ENCODE results near the gene NPBWR2. TPM values are rescaled to one million over a fixed set of nuclear protein-coding genes. Genes with fewer than 3 reads are reported as not detected.

Gene NPBWR2
- total and polyA plus RNA-seq, 2 donors (not counting 1 experiment from before 2014, with no cell fraction given) = not detected

DNA sequence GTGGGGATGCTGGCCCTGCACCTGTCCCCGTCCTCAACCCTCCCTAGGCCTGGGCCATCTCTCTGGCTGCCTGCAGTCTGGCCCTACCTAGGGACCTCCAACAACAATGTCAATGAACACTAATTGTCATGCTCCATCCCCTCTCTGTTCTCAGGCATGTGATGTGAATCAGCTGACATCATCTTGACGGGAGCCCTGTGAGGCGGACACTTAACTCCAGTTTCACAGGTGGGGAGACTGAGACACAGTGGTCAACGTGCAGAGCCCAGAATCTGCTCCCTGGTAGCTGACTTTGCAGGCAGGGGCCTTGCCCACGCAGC lies 45.1 kb downstream of the NPBWR2 start:
- TF ChIP-seq EZH2 (IDR thresholded peaks at IDR 0.05; ENCODE audit: low read length, missing control alignments) = no peak
- TF ChIP-seq, protein P1, sequence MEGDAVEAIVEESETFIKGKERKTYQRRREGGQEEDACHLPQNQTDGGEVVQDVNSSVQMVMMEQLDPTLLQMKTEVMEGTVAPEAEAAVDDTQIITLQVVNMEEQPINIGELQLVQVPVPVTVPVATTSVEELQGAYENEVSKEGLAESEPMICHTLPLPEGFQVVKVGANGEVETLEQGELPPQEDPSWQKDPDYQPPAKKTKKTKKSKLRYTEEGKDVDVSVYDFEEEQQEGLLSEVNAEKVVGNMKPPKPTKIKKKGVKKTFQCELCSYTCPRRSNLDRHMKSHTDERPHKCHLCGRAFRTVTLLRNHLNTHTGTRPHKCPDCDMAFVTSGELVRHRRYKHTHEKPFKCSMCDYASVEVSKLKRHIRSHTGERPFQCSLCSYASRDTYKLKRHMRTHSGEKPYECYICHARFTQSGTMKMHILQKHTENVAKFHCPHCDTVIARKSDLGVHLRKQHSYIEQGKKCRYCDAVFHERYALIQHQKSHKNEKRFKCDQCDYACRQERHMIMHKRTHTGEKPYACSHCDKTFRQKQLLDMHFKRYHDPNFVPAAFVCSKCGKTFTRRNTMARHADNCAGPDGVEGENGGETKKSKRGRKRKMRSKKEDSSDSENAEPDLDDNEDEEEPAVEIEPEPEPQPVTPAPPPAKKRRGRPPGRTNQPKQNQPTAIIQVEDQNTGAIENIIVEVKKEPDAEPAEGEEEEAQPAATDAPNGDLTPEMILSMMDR (conservative IDR thresholded peaks at IDR 0.05 in 1 of 2, IDR thresholded peaks at IDR 0.05 in 1 of 2; ENCODE audit: low read depth in 1 of 2, low read length in 2 of 2) = no peak
- peaks cover 22% of the 10 kb centered on the region for H3K4me1 ChIP-seq (ENCODE audit: control insufficient read depth, extremely low read depth, insufficient read depth, low read length)
- peak overlapping the region; percentile 75 for H3K27ac ChIP-seq (ENCODE audit: insufficient read depth, low read length)

DNA sequence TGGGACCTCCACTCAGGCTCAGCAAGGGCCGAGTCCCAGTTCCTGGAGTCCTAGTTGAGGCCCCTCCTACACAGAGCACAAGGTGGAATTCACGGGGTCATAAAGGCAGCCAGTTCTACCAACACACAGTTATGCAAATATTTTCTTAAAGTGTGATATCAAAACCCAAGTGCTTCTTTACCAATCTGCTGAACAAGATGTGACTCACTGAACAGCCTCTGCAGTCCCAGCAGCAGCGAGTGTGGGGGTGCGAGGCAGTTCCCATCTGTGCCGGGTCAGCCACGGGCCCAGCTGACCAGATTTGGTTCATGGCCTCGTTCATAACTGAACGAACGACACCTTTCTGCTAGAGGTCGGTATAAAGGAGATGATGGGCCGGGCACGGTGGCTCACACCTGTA lies 48.8 kb downstream of the NPBWR2 start:
- Histone ChIP-seq H4K20me1 (ENCODE audit: control insufficient read depth, extremely low read depth, insufficient read depth, low read length) (no peaks in the 10 kb centered on the region), H3K36me3 (ENCODE audit: control insufficient read depth, insufficient read depth, low read length) (no peaks in the 10 kb centered on the region), H3K27me3 (ENCODE audit: control insufficient read depth, insufficient read depth, low read length) (no peaks in the 10 kb centered on the region), H3K79me2 (ENCODE audit: control insufficient read depth, insufficient read depth, low read length) (no peaks in the 10 kb centered on the region), H3K4me1 (ENCODE audit: control insufficient read depth, extremely low read depth, insufficient read depth, low read length) (peaks cover 5% of the 10 kb centered on the region), H3K4me2 (ENCODE audit: extremely low read depth, insufficient read depth, low read length) (no peak overlapping the region), H2AFZ (ENCODE audit: low read length) (no peak overlapping the region), H3K9me3 (ENCODE audit: control insufficient read depth, insufficient read depth, low read depth, low read length) (no peaks in the 10 kb centered on the region), H3K27ac (ENCODE audit: insufficient read depth, low read length) (no peak overlapping the region), H3K9ac (ENCODE audit: insufficient read depth, low read length) (no peak overlapping the region), H3K4me3 (replicated peaks in 1 of 4; ENCODE audit: control extremely low read depth in 1 of 4, insufficient read depth in 1 of 4, low read depth in 3 of 4, low read length in 4 of 4) (no peak overlapping the region)
- DNase-seq (ENCODE audit: low read depth in 2 of 2) = peak in 1 of 2 donors; percentile 76
- TF ChIP-seq, protein P1 (conservative IDR thresholded peaks at IDR 0.05 in 1 of 2, IDR thresholded peaks at IDR 0.05 in 1 of 2; ENCODE audit: low read depth in 1 of 2, low read length in 2 of 2) = no peak
- no peak for TF ChIP-seq EZH2 (IDR thresholded peaks at IDR 0.05; ENCODE audit: low read length, missing control alignments)

More for the DNA sequence above, 45.1 kb downstream of the NPBWR2 start:
- H3K4me2 ChIP-seq (ENCODE audit: extremely low read depth, insufficient read depth, low read length) = peak overlapping the region; percentile 98
- H2AFZ ChIP-seq (ENCODE audit: low read length) = peak overlapping the region; percentile 44
- no peaks in the 10 kb centered on the region for H3K9me3 ChIP-seq (ENCODE audit: control insufficient read depth, insufficient read depth, low read depth, low read length)
- no peaks in the 10 kb centered on the region for H4K20me1 ChIP-seq (ENCODE audit: control insufficient read depth, extremely low read depth, insufficient read depth, low read length)
- H3K79me2 ChIP-seq (ENCODE audit: control insufficient read depth, insufficient read depth, low read length) = no peaks in the 10 kb centered on the region
- H3K9ac ChIP-seq (ENCODE audit: insufficient read depth, low read length) = peak overlapping the region; percentile 85
- no peaks in the 10 kb centered on the region for H3K36me3 ChIP-seq (ENCODE audit: control insufficient read depth, insufficient read depth, low read length)
- DNase-seq (ENCODE audit: low read depth in 2 of 2) = no peak
- peak overlapping the region; percentile 39 to 84 (median 64) for H3K4me3 ChIP-seq (replicated peaks in 1 of 4; ENCODE audit: control extremely low read depth in 1 of 4, insufficient read depth in 1 of 4, low read depth in 3 of 4, low read length in 4 of 4)
- no peaks in the 10 kb centered on the region for H3K27me3 ChIP-seq (ENCODE audit: control insufficient read depth, insufficient read depth, low read length)

DNA sequence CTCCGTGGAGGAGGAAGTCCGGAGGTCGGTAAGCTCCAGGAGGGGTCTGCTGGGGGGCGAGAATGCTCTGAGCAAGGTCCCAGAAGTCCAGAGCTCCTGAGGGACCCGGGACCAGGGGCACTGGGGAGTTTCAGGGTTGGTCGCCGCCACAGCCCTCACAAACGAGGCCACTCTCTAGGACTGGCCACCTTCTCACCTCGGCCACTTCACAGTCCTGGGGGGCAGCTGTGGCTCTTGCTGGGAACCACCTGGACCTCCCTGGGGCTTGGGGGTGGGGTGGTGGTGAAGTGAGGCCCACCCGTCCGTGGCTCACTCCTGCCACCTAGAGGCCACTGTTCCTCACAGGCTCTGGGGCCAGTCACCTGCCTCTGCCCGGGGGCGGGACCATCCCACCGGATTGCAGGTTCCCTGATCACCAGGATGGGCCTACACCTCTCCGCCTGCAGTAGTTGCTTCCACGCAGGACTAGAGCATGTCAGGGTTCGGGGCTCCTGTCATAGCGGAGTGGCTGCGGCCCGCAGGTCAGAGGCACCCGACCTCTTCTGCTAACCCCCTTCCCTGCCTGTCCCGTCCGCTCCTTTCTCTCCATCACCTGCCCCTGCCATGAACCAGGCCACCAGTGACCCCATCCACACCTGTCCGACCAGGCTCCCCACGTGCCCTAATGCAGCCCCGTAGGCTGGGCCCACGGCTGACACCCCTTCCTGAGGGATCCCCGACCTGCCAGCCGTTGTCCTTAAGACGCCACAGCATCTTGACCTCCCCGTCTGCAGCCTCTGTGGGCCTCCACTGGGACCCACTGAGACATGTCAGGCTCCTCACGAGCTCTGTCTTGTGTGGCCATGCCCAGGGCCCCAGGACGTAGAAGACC lies 49.5 kb downstream of the NPBWR2 start:
- H3K4me3 ChIP-seq (replicated peaks in 1 of 4; ENCODE audit: control extremely low read depth in 1 of 4, insufficient read depth in 1 of 4, low read depth in 3 of 4, low read length in 4 of 4) = no peak overlapping the region
- peak in 1 of 2 donors; percentile 43 for DNase-seq (ENCODE audit: low read depth in 2 of 2)
- H3K79me2 ChIP-seq (ENCODE audit: control insufficient read depth, insufficient read depth, low read length) = no peaks in the 10 kb centered on the region
- H3K9me3 ChIP-seq (ENCODE audit: control insufficient read depth, insufficient read depth, low read depth, low read length) = no peaks in the 10 kb centered on the region
- no peak overlapping the region for H2AFZ ChIP-seq (ENCODE audit: low read length)
- no peak overlapping the region for H3K27ac ChIP-seq (ENCODE audit: insufficient read depth, low read length)
- H3K4me1 ChIP-seq (ENCODE audit: control insufficient read depth, extremely low read depth, insufficient read depth, low read length) = peaks cover 5% of the 10 kb centered on the region
- H3K9ac ChIP-seq (ENCODE audit: insufficient read depth, low read length) = no peak overlapping the region
- no peaks in the 10 kb centered on the region for H3K27me3 ChIP-seq (ENCODE audit: control insufficient read depth, insufficient read depth, low read length)
- no peaks in the 10 kb centered on the region for H4K20me1 ChIP-seq (ENCODE audit: control insufficient read depth, extremely low read depth, insufficient read depth, low read length)
- TF ChIP-seq, protein P1 (conservative IDR thresholded peaks at IDR 0.05 in 1 of 2, IDR thresholded peaks at IDR 0.05 in 1 of 2; ENCODE audit: low read depth in 1 of 2, low read length in 2 of 2) = peak; percentile 59 to 86
- TF ChIP-seq EZH2 (IDR thresholded peaks at IDR 0.05; ENCODE audit: low read length, missing control alignments) = no peak
- H3K36me3 ChIP-seq (ENCODE audit: control insufficient read depth, insufficient read depth, low read length) = no peaks in the 10 kb centered on the region
- no peak overlapping the region for H3K4me2 ChIP-seq (ENCODE audit: extremely low read depth, insufficient read depth, low read length)
